ENCODE measurements around the gene WDR18.

Gene WDR18

GRCh38 chr19:1004204-1004802 is 20.2 kb downstream of the WDR18 start:
- H3K9me3 Mint-ChIP-seq: no peaks in the 10 kb centered on the region
- peaks cover 7% of the 10 kb centered on the region for H3K27me3 Mint-ChIP-seq
- no peaks in the 10 kb centered on the region for H3K36me3 Mint-ChIP-seq
- no peak overlapping the region for H3K27ac Mint-ChIP-seq
- no peak overlapping the region for H3K4me3 Mint-ChIP-seq
- no peaks in the 10 kb centered on the region for H3K4me1 Mint-ChIP-seq

GRCh38 chr19:1004803-1005664 is 20.9 kb downstream of the WDR18 start:
- H3K4me1 Mint-ChIP-seq: no peaks in the 10 kb centered on the region
- peaks cover 5% of the 10 kb centered on the region for H3K27me3 Mint-ChIP-seq
- H3K36me3 Mint-ChIP-seq: no peaks in the 10 kb centered on the region
- H3K9me3 Mint-ChIP-seq: no peaks in the 10 kb centered on the region
- no peak overlapping the region for H3K27ac Mint-ChIP-seq
- H3K4me3 Mint-ChIP-seq: no peak overlapping the region

- no peaks in the 10 kb centered on the region for H3K4me1 Mint-ChIP-seq
- H3K36me3 Mint-ChIP-seq: no peaks in the 10 kb centered on the region
- no peaks in the 10 kb centered on the region for H3K9me3 Mint-ChIP-seq
- H3K27ac Mint-ChIP-seq: no peak overlapping the region
- no peak overlapping the region for H3K4me3 Mint-ChIP-seq
- peaks cover 3% of the 10 kb centered on the region for H3K27me3 Mint-ChIP-seq
Measured at GRCh38 chr19:1006711-1007398, 22.7 kb downstream of the WDR18 start.

- Mint-ChIP-seq H3K27ac (no peak overlapping the region), H3K4me3 (no peak overlapping the region), H3K9me3 (no peaks in the 10 kb centered on the region), H3K27me3 (peaks cover 1% of the 10 kb centered on the region), H3K4me1 (no peaks in the 10 kb centered on the region), H3K36me3 (no peaks in the 10 kb centered on the region)
Measured at GRCh38 chr19:1007399-1008251, 23.5 kb downstream of the WDR18 start.

GRCh38 chr19:1008268-1009040 is 24.3 kb downstream of the WDR18 start:
- no peaks in the 10 kb centered on the region for H3K9me3 Mint-ChIP-seq
- no peaks in the 10 kb centered on the region for H3K27me3 Mint-ChIP-seq
- H3K4me1 Mint-ChIP-seq: no peaks in the 10 kb centered on the region
- H3K36me3 Mint-ChIP-seq: no peaks in the 10 kb centered on the region
- H3K4me3 Mint-ChIP-seq: no peak overlapping the region
- H3K27ac Mint-ChIP-seq: no peak overlapping the region

GRCh38 chr19:1009041-1009980 is 25.2 kb downstream of the WDR18 start:
- Mint-ChIP-seq H3K4me1 (no peaks in the 10 kb centered on the region), H3K27ac (no peak overlapping the region), H3K36me3 (no peaks in the 10 kb centered on the region), H3K27me3 (no peaks in the 10 kb centered on the region), H3K4me3 (no peak overlapping the region), H3K9me3 (no peaks in the 10 kb centered on the region)

GRCh38 chr19:1009981-1010538 is 25.9 kb downstream of the WDR18 start:
- H3K4me1 Mint-ChIP-seq: no peaks in the 10 kb centered on the region
- no peaks in the 10 kb centered on the region for H3K9me3 Mint-ChIP-seq
- no peak overlapping the region for H3K4me3 Mint-ChIP-seq
- no peak overlapping the region for H3K27ac Mint-ChIP-seq
- no peaks in the 10 kb centered on the region for H3K27me3 Mint-ChIP-seq
- H3K36me3 Mint-ChIP-seq: no peaks in the 10 kb centered on the region

GRCh38 chr19:1010586-1011510 is 26.7 kb downstream of the WDR18 start:
- Mint-ChIP-seq H3K4me3 (no peak overlapping the region), H3K27me3 (no peaks in the 10 kb centered on the region), H3K9me3 (no peaks in the 10 kb centered on the region), H3K36me3 (no peaks in the 10 kb centered on the region), H3K27ac (no peak overlapping the region), H3K4me1 (no peaks in the 10 kb centered on the region)

GRCh38 chr19:1011831-1012333 is 27.7 kb downstream of the WDR18 start:
- H3K9me3 Mint-ChIP-seq: no peaks in the 10 kb centered on the region
- peaks cover 6% of the 10 kb centered on the region for H3K4me1 Mint-ChIP-seq
- H3K27ac Mint-ChIP-seq: no peak overlapping the region
- no peak overlapping the region for H3K4me3 Mint-ChIP-seq
- no peaks in the 10 kb centered on the region for H3K36me3 Mint-ChIP-seq
- no peaks in the 10 kb centered on the region for H3K27me3 Mint-ChIP-seq

- no peak overlapping the region for H3K27ac Mint-ChIP-seq
- H3K4me3 Mint-ChIP-seq: no peak overlapping the region
- H3K4me1 Mint-ChIP-seq: peaks cover 11% of the 10 kb centered on the region
- H3K9me3 Mint-ChIP-seq: no peaks in the 10 kb centered on the region
- H3K36me3 Mint-ChIP-seq: no peaks in the 10 kb centered on the region
- H3K27me3 Mint-ChIP-seq: no peaks in the 10 kb centered on the region
Measured at GRCh38 chr19:1012334-1012733, 28.2 kb downstream of the WDR18 start.

GRCh38 chr19:1013218-1013617 is 29.1 kb downstream of the WDR18 start:
- no peaks in the 10 kb centered on the region for H3K9me3 Mint-ChIP-seq
- H3K4me3 Mint-ChIP-seq: no peak overlapping the region
- H3K36me3 Mint-ChIP-seq: no peaks in the 10 kb centered on the region
- no peaks in the 10 kb centered on the region for H3K27me3 Mint-ChIP-seq
- H3K27ac Mint-ChIP-seq: no peak overlapping the region
- H3K4me1 Mint-ChIP-seq: peaks cover 19% of the 10 kb centered on the region

- H3K9me3 Mint-ChIP-seq: no peaks in the 10 kb centered on the region
- H3K4me1 Mint-ChIP-seq: peaks cover 29% of the 10 kb centered on the region
- no peaks in the 10 kb centered on the region for H3K36me3 Mint-ChIP-seq
- no peak overlapping the region for H3K4me3 Mint-ChIP-seq
- H3K27ac Mint-ChIP-seq: no peak overlapping the region
- no peaks in the 10 kb centered on the region for H3K27me3 Mint-ChIP-seq
Measured at GRCh38 chr19:1014161-1015060, 30.3 kb downstream of the WDR18 start.
